ENCODE data around the gene VANGL1. TPM values are rescaled to one million over a fixed set of nuclear protein-coding genes. Genes with fewer than 3 reads are reported as not detected.

The VANGL1 gene
- total RNA-seq, 2 experiments from 2014 or later: 1.9 to 2.7 TPM

DNA sequence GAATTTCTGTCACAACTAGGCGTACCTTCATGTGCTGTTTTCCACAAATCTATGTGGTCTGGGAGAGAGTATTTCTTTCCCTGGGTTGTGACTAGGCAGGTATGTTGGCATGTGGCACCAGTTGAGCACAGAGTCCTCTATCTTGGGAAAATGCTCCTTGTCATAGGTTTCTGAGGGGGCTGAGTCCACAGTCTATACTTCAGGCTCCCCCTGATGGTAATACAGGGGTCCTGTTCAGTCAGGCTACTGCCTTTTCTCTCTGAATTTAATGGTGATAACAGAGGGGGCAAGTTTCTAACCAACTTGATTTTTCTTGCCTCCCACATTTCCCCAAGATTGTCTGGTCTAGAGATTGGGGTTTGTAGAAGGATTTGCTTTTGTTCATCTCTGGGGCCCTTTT, 35.8 kb downstream of the VANGL1 start:
- ChIA-PET CTCF (no interaction called here), POLR2A (no interaction called here)
- Mint-ChIP-seq H3K27me3 (no peaks in the 10 kb centered on the region), H3K27ac (no peak overlapping the region), H3K36me3 (ENCODE audit: low read depth) (no peaks in the 10 kb centered on the region), H3K9me3 (no peaks in the 10 kb centered on the region), H3K4me1 (ENCODE audit: low read depth) (no peaks in the 10 kb centered on the region), H3K4me3 (no peak overlapping the region)
- ATAC-seq (no peak), DNase-seq (no peak)
- intact Hi-C loops (cut with micrococcal nuclease): no loop called here
- TF ChIP-seq CTCF (IDR thresholded peaks at IDR 0.05): no peak

DNA sequence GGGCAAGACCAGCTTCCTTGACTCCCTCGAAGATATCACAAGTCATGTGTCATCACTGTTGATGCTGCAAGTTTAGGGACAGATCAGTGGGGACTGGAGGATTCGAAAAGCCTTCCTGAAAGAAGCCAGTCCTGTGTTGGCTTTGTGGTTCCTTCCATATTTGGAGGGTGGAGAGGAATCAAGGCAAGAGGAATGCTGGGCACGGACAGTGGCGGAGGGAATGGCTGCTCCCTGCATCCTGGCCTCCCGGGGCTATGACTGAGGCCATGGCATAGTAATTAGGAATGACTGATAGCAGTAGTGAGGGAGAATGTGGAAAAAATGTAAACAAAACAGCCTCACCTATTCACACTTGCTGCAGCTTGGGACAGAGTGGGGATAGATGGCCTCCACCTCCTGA, 36.4 kb downstream of the VANGL1 start:
- H3K4me3 Mint-ChIP-seq: no peak overlapping the region
- DNase-seq (no peak), ATAC-seq (no peak)
- no peaks in the 10 kb centered on the region for H3K9me3 Mint-ChIP-seq
- ChIA-PET CTCF (no interaction called here), POLR2A (no interaction called here)
- no peaks in the 10 kb centered on the region for H3K4me1 Mint-ChIP-seq (ENCODE audit: low read depth)
- no peaks in the 10 kb centered on the region for H3K36me3 Mint-ChIP-seq (ENCODE audit: low read depth)
- no peaks in the 10 kb centered on the region for H3K27me3 Mint-ChIP-seq
- no peak overlapping the region for H3K27ac Mint-ChIP-seq
- no peak for TF ChIP-seq CTCF (IDR thresholded peaks at IDR 0.05)
- intact Hi-C loops (cut with micrococcal nuclease): no loop called here

GRCh38 chr1:115679141-115679611, 37.4 kb downstream of the VANGL1 start:
- ChIA-PET CTCF (interaction anchor here (1.1 kb wide), 1 partner anchor 27 kb away, joined by 3 read pairs; no protein-coding TSS in a partner anchor), POLR2A (no interaction called here)
- H3K36me3 Mint-ChIP-seq (ENCODE audit: low read depth): no peaks in the 10 kb centered on the region
- no peak for TF ChIP-seq CTCF (IDR thresholded peaks at IDR 0.05)
- H3K27me3 Mint-ChIP-seq: no peaks in the 10 kb centered on the region
- intact Hi-C loops (cut with micrococcal nuclease): no loop called here
- no peaks in the 10 kb centered on the region for H3K4me1 Mint-ChIP-seq (ENCODE audit: low read depth)
- no peak overlapping the region for H3K27ac Mint-ChIP-seq
- DNase-seq: no peak
- no peaks in the 10 kb centered on the region for H3K9me3 Mint-ChIP-seq
- ATAC-seq: no peak
- H3K4me3 Mint-ChIP-seq: no peak overlapping the region

- H3K4me3 Mint-ChIP-seq: no peak overlapping the region
- no peaks in the 10 kb centered on the region for H3K36me3 Mint-ChIP-seq (ENCODE audit: low read depth)
- no peak for ATAC-seq
- TF ChIP-seq CTCF (IDR thresholded peaks at IDR 0.05): no peak
- DNase-seq: no peak
- ChIA-PET POLR2A (no interaction called here), CTCF (interaction anchor here (1.0 kb wide), 1 partner anchor 85 kb away, joined by 3 read pairs; no protein-coding TSS in a partner anchor)
- no peaks in the 10 kb centered on the region for H3K27me3 Mint-ChIP-seq
- no peaks in the 10 kb centered on the region for H3K4me1 Mint-ChIP-seq (ENCODE audit: low read depth)
- intact Hi-C loops (cut with micrococcal nuclease): no loop called here
- no peaks in the 10 kb centered on the region for H3K9me3 Mint-ChIP-seq
- H3K27ac Mint-ChIP-seq: no peak overlapping the region
These were observed 39.0 kb downstream of the VANGL1 start for GRCh38 chr1:115680730-115681111.

GRCh38 chr1:115682792-115683191, 41.0 kb downstream of the VANGL1 start:
- ATAC-seq: no peak
- no peak overlapping the region for H3K27ac Mint-ChIP-seq
- H3K9me3 Mint-ChIP-seq: no peaks in the 10 kb centered on the region

More at GRCh38 chr1:115682792-115683191, 41.0 kb downstream of the VANGL1 start:
- H3K4me3 Mint-ChIP-seq: no peak overlapping the region
- no peak for DNase-seq
- no peaks in the 10 kb centered on the region for H3K27me3 Mint-ChIP-seq
- intact Hi-C loops (cut with micrococcal nuclease): no loop called here
- ChIA-PET CTCF (interaction anchor here (2.0 kb wide), 1 partner anchor 24 kb away, joined by 6 read pairs; no protein-coding TSS in a partner anchor), POLR2A (interaction anchor here (0.5 to 0.6 kb wide), 2 partner anchors 20 to 28 kb away, joined by 3 read pairs; no protein-coding TSS in a partner anchor)
- no peaks in the 10 kb centered on the region for H3K4me1 Mint-ChIP-seq (ENCODE audit: low read depth)
- H3K36me3 Mint-ChIP-seq (ENCODE audit: low read depth): no peaks in the 10 kb centered on the region
- no peak for TF ChIP-seq CTCF (IDR thresholded peaks at IDR 0.05)
